GM23338 (cell line): ENCODE results near the gene SPTLC2.

Source experiments
- CREB1 ChIP-seq: fragments of 250-450 bp; sonication (Bioruptor Pico); IDR thresholded peaks from 2 replicates; pipeline ENCODE4 v1.5.0; 2020; ENCODE audit warnings: low read depth, mild to moderate bottlenecking, moderate library complexity
- CTCF ChIP-seq, 2 experiments: fragments of 200-600 bp in 1 of 2; sonication (generic) in 1 of 2; conservative IDR thresholded peaks; 2 replicates each; pipeline versions ENCODE4 v1.5.1 to v1.6.1; 2016 to 2017; ENCODE audit warnings: antibody characterized with exemption in 2 of 2, low read depth in 2 of 2, mild to moderate bottlenecking in 2 of 2, moderate library complexity in 1 of 2
- ETS1 ChIP-seq: IDR thresholded peaks from 2 replicates; pipeline ENCODE4 v1.6.1; 2016; ENCODE audit warnings: antibody characterized with exemption
- EZH2 ChIP-seq: fragments of 200-600 bp; sonication (generic); IDR thresholded peaks from one replicate; pipeline ENCODE4 v1.8.0; 2017; ENCODE audit warnings: antibody characterized with exemption, mild to moderate bottlenecking, low read depth; ENCODE audit not compliant: unreplicated experiment
- EZH2phosphoT487 ChIP-seq: fragments of 200-600 bp; sonication (generic); IDR thresholded peaks from one replicate; pipeline ENCODE4 v1.8.1; 2018; ENCODE audit warnings: antibody characterized with exemption; ENCODE audit not compliant: unreplicated experiment
- JUNB ChIP-seq: IDR thresholded peaks from one replicate; pipeline ENCODE4 v1.6.1; 2016; ENCODE audit warnings: antibody characterized with exemption; ENCODE audit not compliant: unreplicated experiment
- NANOG ChIP-seq: IDR thresholded peaks from 2 replicates; pipeline ENCODE4 v1.6.1; 2016; ENCODE audit warnings: antibody characterized with exemption, borderline replicate concordance
- POLR2AphosphoS5 ChIP-seq: IDR thresholded peaks from 2 replicates; pipeline ENCODE4 v1.6.1; 2016; ENCODE audit warnings: antibody characterized with exemption, low read depth
- REST ChIP-seq: IDR thresholded peaks from one replicate; pipeline ENCODE4 v1.6.1; 2018; ENCODE audit warnings: antibody characterized with exemption; ENCODE audit not compliant: unreplicated experiment
- STAT1 ChIP-seq: IDR thresholded peaks from one replicate; pipeline ENCODE4 v1.6.1; 2016; ENCODE audit warnings: antibody characterized with exemption; ENCODE audit not compliant: unreplicated experiment
- ZNF114 ChIP-seq: fragments of 250-450 bp; sonication (Bioruptor Pico); IDR thresholded peaks from 2 replicates; pipeline ENCODE4 v1.5.0; 2020; ENCODE audit warnings: mild to moderate bottlenecking, moderate library complexity
- ZNF331 ChIP-seq: fragments of 250-450 bp; sonication (Bioruptor Pico); IDR thresholded peaks from 2 replicates; pipeline ENCODE4 v1.5.0; 2020; ENCODE audit warnings: low read depth, mild to moderate bottlenecking, moderate library complexity
- ZNF462 ChIP-seq: fragments of 250-450 bp; sonication (Bioruptor Pico); IDR thresholded peaks from 2 replicates; pipeline ENCODE4 v1.5.0; 2020; ENCODE audit warnings: mild to moderate bottlenecking, moderate library complexity

GRCh38 chr14:77622366-77622961 lies 6.0 kb upstream of the SPTLC2 start:
- TF ChIP-seq CTCF (conservative IDR thresholded peaks at IDR 0.05; ENCODE audit: low read depth in 2 of 2), result no peak
- TF ChIP-seq POLR2AphosphoS5, result no peak
- TF ChIP-seq NANOG, result no peak
- TF ChIP-seq REST, result no peak
- no peak for TF ChIP-seq STAT1
- TF ChIP-seq ZNF462, result no peak
- TF ChIP-seq CREB1 (CRISPR knock-in tag), result no peak
- no peak for TF ChIP-seq JUNB
- no peak for TF ChIP-seq EZH2phosphoT487
- TF ChIP-seq EZH2, result no peak
- TF ChIP-seq ZNF114, result no peak
- TF ChIP-seq ETS1, result no peak
- TF ChIP-seq ZNF331 (CRISPR knock-in tag), result no peak
